Putamen (tissue), 1 donor: Measurements from ENCODE around the gene COL1A1.

ENCODE experiments used
- DNase-seq: peaks from one replicate; pipeline ENCODE4 v3.0.0-alpha.2; 2016; ENCODE audit warnings: low spot score

COL1A1 gene

GRCh38 chr17:50141026-50141744, 60.2 kb downstream of the COL1A1 start:
- no peak for DNase-seq

- DNase-seq, result no peak
These were observed 61.2 kb downstream of the COL1A1 start for GRCh38 chr17:50139950-50140885.

- DNase-seq, result no peak
These were observed 62.1 kb downstream of the COL1A1 start for GRCh38 chr17:50139185-50139783.

- DNase-seq, result peak; percentile 75
These were observed 64.4 kb downstream of the COL1A1 start for GRCh38 chr17:50137042-50137441.

GRCh38 chr17:50136096-50136687, 65.2 kb downstream of the COL1A1 start:
- no peak for DNase-seq

GRCh38 chr17:50135316-50136095, 65.9 kb downstream of the COL1A1 start:
- DNase-seq, result no peak

GRCh38 chr17:50134206-50135110, 67.0 kb downstream of the COL1A1 start:
- no peak for DNase-seq

GRCh38 chr17:50133769-50134099, 67.7 kb downstream of the COL1A1 start:
- no peak for DNase-seq
